Endothelial cell of umbilical vein (primary cell): Measurements from ENCODE around the gene RGPD4. TPM values are rescaled to one million over a fixed set of nuclear protein-coding genes. Genes with fewer than 3 reads are reported as not detected.
"Not testable (repeated sequence)": the region's sequence is repeated elsewhere in the genome, so short reads cannot be mapped to it uniquely, and the experiment has no call there.

ENCODE experiments used
- Bru-seq: library from RNA; stranded (reverse); fragments of 400-500 nt; gene quantifications from one replicate; lab custom pipeline; 2021; lab: Mats Ljungman, UMichigan
- BruChase-seq, 2 experiments: library from RNA; stranded (reverse); fragments of 400-500 nt; gene quantifications; one replicate each; lab custom pipeline; 2021; lab: Mats Ljungman, UMichigan
- BruUV-seq: library from RNA; stranded (reverse); fragments of 400-500 nt; replicated peaks from 2 replicates; lab custom pipeline; 2021; lab: Mats Ljungman, UMichigan
- CTCF ChIA-PET: fragments of 300-600, 350-600 bp; sonication (Branson Sonifier 250); formaldehyde crosslinking; loops from one replicate; lab custom pipeline; 2021; ENCODE audit warnings: antibody characterized with exemption, inconsistent platforms; lab: Charles Lee
- POLR2A ChIA-PET: fragments of 300-600, 350-600 bp; sonication (Branson Sonifier 250); formaldehyde crosslinking; loops from one replicate; lab custom pipeline; 2021; ENCODE audit warnings: antibody characterized with exemption, inconsistent platforms; lab: Charles Lee
- DNase-seq: peaks from one replicate; pipeline ENCODE4 v3.0.0-alpha.2; 2011; ENCODE audit warnings: low read depth, low spot score
- FAIRE-seq: peaks from 2 replicates; lab custom pipeline; 2011; peaks lifted over from hg19 to GRCh38; lab: Jason Lieb, UNC
- H2AFZ ChIP-seq: 2 replicates; pipeline ENCODE4 v1.6.0; 2012; ENCODE audit warnings: low read depth, low read length, control low read depth, inconsistent platforms
- H3K27ac ChIP-seq: 2 replicates; pipeline ENCODE4 v1.5.1; 2011; ENCODE audit warnings: low read depth, mild to moderate bottlenecking, control low read depth, low read length, moderate library complexity; ENCODE audit not compliant: insufficient read depth
- H3K27me3 ChIP-seq, 2 experiments: 2 replicates each; pipeline versions ENCODE4 v1.6.0 to v1.6.1; 2011; ENCODE audit warnings: low read length in 2 of 2, mixed read lengths in 1 of 2; ENCODE audit not compliant: control insufficient read depth in 2 of 2, insufficient read depth in 2 of 2
- H3K36me3 ChIP-seq, 2 experiments: 2 replicates in 1 of 2; 3 replicates in 1 of 2; pipeline ENCODE4 v1.5.1; 2011; ENCODE audit warnings: low read length in 2 of 2, mild to moderate bottlenecking in 1 of 2, moderate library complexity in 1 of 2; ENCODE audit not compliant: control insufficient read depth in 2 of 2, insufficient read depth in 2 of 2; ENCODE audit errors: extremely low read depth in 1 of 2
- H3K4me1 ChIP-seq: 3 replicates; pipeline ENCODE4 v1.5.1; 2011; ENCODE audit warnings: mild to moderate bottlenecking, low read length; ENCODE audit not compliant: control insufficient read depth, insufficient read depth; ENCODE audit errors: extremely low read depth
- H3K4me2 ChIP-seq: 2 replicates; pipeline ENCODE4 v1.6.1; 2011; ENCODE audit warnings: low read length, control low read depth, mixed read lengths; ENCODE audit not compliant: insufficient read depth
- H3K4me3 ChIP-seq, 3 experiments: fragments of 200-600 bp in 1 of 3; sonication (generic), shearing (Covaris generic) in 1 of 3; replicated peaks in 1 of 3; 2 replicates each; pipeline ENCODE4 v1.5.1; 2011 to 2016; ENCODE audit warnings: control low read depth in 3 of 3, low read length in 3 of 3, mild to moderate bottlenecking in 2 of 3, inconsistent platforms in 1 of 3, low read depth in 1 of 3, moderate library complexity in 1 of 3; ENCODE audit not compliant: insufficient read depth in 1 of 3
- H3K79me2 ChIP-seq: 2 replicates; pipeline ENCODE4 v1.6.0; 2012; ENCODE audit warnings: low read length, inconsistent platforms; ENCODE audit not compliant: control insufficient read depth, insufficient read depth
- H3K9ac ChIP-seq: replicated peaks from 2 replicates; pipeline ENCODE3; 2011; ENCODE audit warnings: low read length, control low read depth; ENCODE audit not compliant: insufficient read depth; ENCODE audit errors: extremely low read depth
- H3K9me1 ChIP-seq: replicated peaks from 3 replicates; pipeline ENCODE4 v1.6.0; 2011; ENCODE audit warnings: mild to moderate bottlenecking, low read length; ENCODE audit not compliant: control insufficient read depth, insufficient read depth; ENCODE audit errors: extremely low read depth
- H3K9me3 ChIP-seq: replicated peaks from 2 replicates; pipeline ENCODE4 v1.5.1; 2012; ENCODE audit warnings: low read length, inconsistent platforms; ENCODE audit not compliant: control insufficient read depth, insufficient read depth
- H4K20me1 ChIP-seq: replicated peaks from 2 replicates; pipeline ENCODE3; 2011; ENCODE audit warnings: mild to moderate bottlenecking, low read length; ENCODE audit not compliant: control insufficient read depth, insufficient read depth; ENCODE audit errors: extremely low read depth
- EZH2 ChIP-seq: IDR thresholded peaks from 2 replicates; pipeline ENCODE4 v1.6.1; 2012; ENCODE audit warnings: borderline replicate concordance, low read depth, mild to moderate bottlenecking, moderate library complexity, low read length, inconsistent platforms; ENCODE audit not compliant: severe bottlenecking
- FOS ChIP-seq: IDR thresholded peaks from 2 replicates; pipeline ENCODE4 v1.6.1; 2011; ENCODE audit warnings: mild to moderate bottlenecking, low read length, moderate library complexity, borderline replicate concordance; ENCODE audit not compliant: insufficient read depth
- GATA2 ChIP-seq: IDR thresholded peaks from 2 replicates; pipeline ENCODE4 v1.7.0; 2011; ENCODE audit warnings: low read depth, mild to moderate bottlenecking, moderate library complexity, mixed read lengths, low read length; ENCODE audit not compliant: insufficient read length, insufficient read depth
- JUN ChIP-seq: IDR thresholded peaks from 2 replicates; pipeline ENCODE4 v1.6.1; 2011; ENCODE audit warnings: borderline replicate concordance, low read depth; ENCODE audit not compliant: insufficient read length, insufficient read depth
- MYC ChIP-seq: IDR thresholded peaks from one replicate; pipeline ENCODE4 v1.6.1; 2011; ENCODE audit warnings: mild to moderate bottlenecking, low read depth, low read length
- POLR2A ChIP-seq: IDR thresholded peaks from 2 replicates; pipeline ENCODE4 v1.6.1; 2012; ENCODE audit warnings: low read depth, mild to moderate bottlenecking, control low read depth, low read length
- POLR2AphosphoS5 ChIP-seq: IDR thresholded peaks from 2 replicates; pipeline ENCODE4 v1.6.1; 2012; ENCODE audit warnings: low read depth, mild to moderate bottlenecking, control low read depth, low read length, moderate library complexity; ENCODE audit not compliant: insufficient read depth
- dilution Hi-C: fragments of 300-500 bp; cut with MboI; formaldehyde crosslinking; loops from one replicate; pipeline ENCODE4 v1.15.0; 2019; ENCODE audit warnings: low sequenced_read_pairs; ENCODE audit not compliant: extremely low pct_ligation_motif_present
- intact Hi-C: fragments of 100-400 bp; cut with micrococcal nuclease; formaldehyde crosslinking; loops from one replicate; pipeline ENCODE4 v1.10.0; 2022
- long read RNA-seq: library from polyadenylated mRNA; stranded (forward); transcript quantifications from one replicate; pipeline ENCODE4 v2.0.0, GENCODE V29; 2021
- polyA minus RNA-seq, 3 experiments: library from RNA; depleted of rRNA, polyadenylated mRNA; stranded (reverse); fragments of >200 nt; gene quantifications; 1 replicate in 1 of 3; 2 replicates in 2 of 3; pipeline ENCODE4 v1.2.3, GENCODE V29; 2011
- polyA plus RNA-seq, 4 experiments: library from polyadenylated mRNA; depleted of rRNA in 3 of 4; stranded (reverse) in 3 of 4; unstranded in 1 of 4; fragments of >200 nt; gene quantifications; 2 replicates each; pipeline versions ENCODE4 v1.2.1 to v1.2.3, GENCODE V29; 2011 to 2012; ENCODE audit warnings: missing spikeins in 1 of 4
- total RNA-seq: library from RNA; stranded (reverse); gene quantifications from 2 replicates; pipeline ENCODE4 v1.2.3, GENCODE V29; 2021
- TF ChIP-seq, protein P1 (sequence below): IDR thresholded peaks from 2 replicates; pipeline ENCODE4 v1.6.1; 2011; ENCODE audit not compliant: insufficient read depth, insufficient read length
- TF ChIP-seq, protein P2 (sequence below), 2 donors: IDR thresholded peaks; 1 replicate in 1 of 2; 2 replicates in 1 of 2; pipeline ENCODE4 v1.5.1; 2011; ENCODE audit warnings: low read length in 2 of 2, mild to moderate bottlenecking in 2 of 2, moderate library complexity in 2 of 2, control low read depth in 1 of 2, inconsistent platforms in 1 of 2, low read depth in 1 of 2; ENCODE audit not compliant: insufficient read depth in 1 of 2; ENCODE audit errors: extremely low read depth in 1 of 2

The RGPD4 gene
- total RNA-seq, result 0.09 TPM in 1 of 2 replicates, not detected in the other
- not detected in 2 replicates for polyA plus RNA-seq
- 0.01 TPM in 1 of 2 replicates, not detected in the other for polyA plus RNA-seq (2011; cell fraction: cytosol; rRNA removed)
- polyA plus RNA-seq (2011; cell fraction: nucleus; rRNA removed), result 0.03 and 0.08 TPM in 2 replicates
- polyA plus RNA-seq (2012), result not detected in 2 replicates
- polyA minus RNA-seq, result not detected in 2 replicates
- not detected for polyA minus RNA-seq (2011; cell fraction: cytosol; rRNA and poly(A)+ RNA removed)
- 0.10 and 0.38 TPM in 2 replicates for polyA minus RNA-seq (2011; cell fraction: nucleus; rRNA and poly(A)+ RNA removed)
- percentile 25 among the genes with signal in this experiment for Bru-seq, nascent RNA
- BruChase-seq, experiment 1, labeled RNA remaining after a 6-hour chase, result percentile 15 among the genes with signal in this experiment
- percentile 22 among the genes with signal in this experiment for BruChase-seq, experiment 2, labeled RNA remaining after a 2-hour chase
- long read RNA-seq, result 0 reads

DNA sequence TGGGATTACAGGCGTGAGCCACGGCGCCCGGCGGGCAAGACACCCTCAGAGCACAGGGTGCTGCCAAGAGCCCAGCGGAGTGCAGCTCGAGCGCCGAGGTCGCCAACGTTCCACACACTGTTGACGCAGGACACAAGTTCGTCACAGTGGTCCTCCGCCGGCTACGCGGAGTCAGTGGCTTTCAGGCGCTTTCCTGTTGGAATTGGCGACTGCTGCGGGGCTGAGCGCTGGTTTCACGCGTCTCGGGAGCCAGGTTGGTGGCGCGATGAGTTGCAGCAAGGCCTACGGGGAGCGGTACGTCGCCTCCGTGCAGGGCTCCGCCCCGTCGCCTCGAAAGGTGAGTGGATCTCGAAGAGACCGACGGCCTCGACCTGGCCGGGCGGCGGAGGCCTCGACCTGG is at the start of gene RGPD4:
Gene RGPD4, plus strand, starts transcription at position 144 of the 400 bp plus-strand sequence. Its CDS starts 122 bp downstream, at position 266.
- H3K9me1 ChIP-seq, H3K27ac ChIP-seq, POLR2A ChIA-PET, H4K20me1 ChIP-seq, DNase-seq, H3K4me1 ChIP-seq, H2AFZ ChIP-seq, BruUV-seq, FAIRE-seq, H3K9me3 ChIP-seq, H3K4me2 ChIP-seq, H3K4me3 ChIP-seq, dilution Hi-C loops, H3K9ac ChIP-seq, CTCF ChIA-PET, H3K27me3 ChIP-seq, intact Hi-C loops, H3K79me2 ChIP-seq, H3K36me3 ChIP-seq: not testable (repeated sequence)

DNA sequence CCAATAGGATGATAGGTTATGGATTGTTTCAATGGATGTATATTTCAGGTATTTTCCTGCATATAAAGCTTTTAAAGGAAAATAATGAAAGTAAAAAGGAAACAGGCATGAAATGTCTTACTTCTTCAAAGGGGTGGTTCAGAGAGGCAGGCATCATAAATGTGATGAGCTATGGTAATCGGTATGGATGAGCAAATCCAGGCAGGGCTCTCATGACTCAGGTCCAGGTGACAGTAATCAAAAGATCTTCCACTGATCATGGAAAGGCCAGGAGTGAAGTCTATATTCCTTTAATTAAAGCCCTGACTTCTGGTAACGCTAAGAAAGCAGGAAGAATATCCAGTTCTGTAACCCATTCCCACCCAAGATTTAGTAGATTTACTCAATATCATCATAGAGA is 48.7 kb upstream of the RGPD4 start:
- no peaks in the 10 kb centered on the region for H3K36me3 ChIP-seq
- BruUV-seq, result no TSS peak
- no peaks in the 10 kb centered on the region for H3K9me1 ChIP-seq
- H3K9me3 ChIP-seq, result peaks cover 2% of the 10 kb centered on the region
- H3K79me2 ChIP-seq, result no peaks in the 10 kb centered on the region
- ChIA-PET POLR2A (no interaction called here), CTCF (no interaction called here)
- no peak overlapping the region for H3K27ac ChIP-seq
- DNase-seq (no peak), FAIRE-seq (no peak)
- no peak overlapping the region for H3K4me3 ChIP-seq
- intact Hi-C loops, result no loop called here
- no peak overlapping the region for H2AFZ ChIP-seq
- H3K27me3 ChIP-seq, result no peaks in the 10 kb centered on the region
- H3K4me1 ChIP-seq, result no peaks in the 10 kb centered on the region
- no peak overlapping the region for H3K4me2 ChIP-seq
- no peak overlapping the region for H3K9ac ChIP-seq
- dilution Hi-C loops, result no loop called here
- TF ChIP-seq MYC, result no peak
- TF ChIP-seq, protein P1, sequence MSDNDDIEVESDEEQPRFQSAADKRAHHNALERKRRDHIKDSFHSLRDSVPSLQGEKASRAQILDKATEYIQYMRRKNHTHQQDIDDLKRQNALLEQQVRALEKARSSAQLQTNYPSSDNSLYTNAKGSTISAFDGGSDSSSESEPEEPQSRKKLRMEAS, result no peak
- TF ChIP-seq POLR2AphosphoS5, result no peak
- TF ChIP-seq EZH2, result no peak
- no peak for TF ChIP-seq POLR2A
- TF ChIP-seq GATA2, result no peak
- TF ChIP-seq, protein P2, sequence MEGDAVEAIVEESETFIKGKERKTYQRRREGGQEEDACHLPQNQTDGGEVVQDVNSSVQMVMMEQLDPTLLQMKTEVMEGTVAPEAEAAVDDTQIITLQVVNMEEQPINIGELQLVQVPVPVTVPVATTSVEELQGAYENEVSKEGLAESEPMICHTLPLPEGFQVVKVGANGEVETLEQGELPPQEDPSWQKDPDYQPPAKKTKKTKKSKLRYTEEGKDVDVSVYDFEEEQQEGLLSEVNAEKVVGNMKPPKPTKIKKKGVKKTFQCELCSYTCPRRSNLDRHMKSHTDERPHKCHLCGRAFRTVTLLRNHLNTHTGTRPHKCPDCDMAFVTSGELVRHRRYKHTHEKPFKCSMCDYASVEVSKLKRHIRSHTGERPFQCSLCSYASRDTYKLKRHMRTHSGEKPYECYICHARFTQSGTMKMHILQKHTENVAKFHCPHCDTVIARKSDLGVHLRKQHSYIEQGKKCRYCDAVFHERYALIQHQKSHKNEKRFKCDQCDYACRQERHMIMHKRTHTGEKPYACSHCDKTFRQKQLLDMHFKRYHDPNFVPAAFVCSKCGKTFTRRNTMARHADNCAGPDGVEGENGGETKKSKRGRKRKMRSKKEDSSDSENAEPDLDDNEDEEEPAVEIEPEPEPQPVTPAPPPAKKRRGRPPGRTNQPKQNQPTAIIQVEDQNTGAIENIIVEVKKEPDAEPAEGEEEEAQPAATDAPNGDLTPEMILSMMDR (IDR thresholded peaks at IDR 0.05; ENCODE audit: extremely low read depth in 1 of 2, insufficient read depth in 1 of 2, low read depth in 1 of 2, low read length in 2 of 2), result no peak
- no peak for TF ChIP-seq FOS
- no peak for TF ChIP-seq JUN
- H4K20me1 ChIP-seq, result no peaks in the 10 kb centered on the region
